T-helper 2 cell treated with Interferon-gamma antibody and Interleukin-4, amounts not matched to agents 100 ng/mL and 5 ng/mL, for 36 hours (primary cell): Measurements from ENCODE around the gene FGGY. TPM values are rescaled to one million over a fixed set of nuclear protein-coding genes. Genes with fewer than 3 reads are reported as not detected.

ENCODE experiments used
- intact Hi-C: fragments of 100-400 bp; cut with micrococcal nuclease; formaldehyde crosslinking; loops from one replicate; pipeline ENCODE4 v1.15.1; 2023
- total RNA-seq: library from RNA; stranded (reverse); gene quantifications from 2 replicates; pipeline ENCODE4 v1.2.3, GENCODE V29; 2022

The FGGY gene
- total RNA-seq, 1 donor from 2014 or later, result 10.7 TPM

DNA sequence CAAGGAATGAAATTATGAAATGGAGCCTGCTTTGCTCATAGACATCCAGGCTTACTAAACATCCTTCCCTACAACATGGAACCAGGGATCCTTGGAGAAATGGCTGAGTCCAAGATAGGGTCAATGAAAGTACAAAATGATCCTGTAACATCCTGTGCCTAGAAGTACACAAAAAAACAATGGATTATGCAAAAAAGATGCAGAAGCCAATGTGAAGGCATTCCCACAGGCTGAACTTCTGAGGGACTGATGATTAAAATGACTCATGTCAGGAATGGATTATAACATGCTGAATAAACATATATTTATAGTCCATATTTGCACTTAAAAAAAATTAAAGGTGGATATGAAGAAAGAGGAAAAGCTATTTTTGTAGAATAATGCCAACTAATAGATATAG is 507.4 kb downstream of the FGGY start:
- intact Hi-C loops, result no loop called here

DNA sequence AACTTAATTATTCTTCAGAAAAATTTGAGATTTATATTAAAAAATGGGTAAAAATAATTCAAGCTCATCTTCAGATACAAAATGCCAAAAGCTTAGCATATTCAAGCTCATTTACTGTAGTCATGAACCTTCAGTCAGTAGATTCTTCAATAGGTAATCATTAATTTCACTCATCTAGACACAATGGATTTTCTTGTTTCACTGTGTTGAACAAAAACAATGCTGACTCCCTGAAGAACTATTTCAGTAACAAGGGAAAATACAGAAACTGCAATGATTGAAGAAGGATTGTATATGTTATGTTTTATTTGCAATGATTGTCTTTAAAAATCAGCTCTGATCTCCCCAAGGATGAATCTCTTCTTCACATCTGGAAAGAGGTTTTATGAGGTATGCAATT is 508.7 kb downstream of the FGGY start:
- intact Hi-C loops, result no loop called here
